Measurements from ENCODE around the gene CELA2B. TPM values are rescaled to one million over a fixed set of nuclear protein-coding genes. Genes with fewer than 3 reads are reported as not detected.
"Not testable (repeated sequence)": the region's sequence is repeated elsewhere in the genome, so short reads cannot be mapped to it uniquely, and the experiment has no call there.

The CELA2B gene
- total RNA-seq, 2 experiments from 2014 or later = not detected

DNA sequence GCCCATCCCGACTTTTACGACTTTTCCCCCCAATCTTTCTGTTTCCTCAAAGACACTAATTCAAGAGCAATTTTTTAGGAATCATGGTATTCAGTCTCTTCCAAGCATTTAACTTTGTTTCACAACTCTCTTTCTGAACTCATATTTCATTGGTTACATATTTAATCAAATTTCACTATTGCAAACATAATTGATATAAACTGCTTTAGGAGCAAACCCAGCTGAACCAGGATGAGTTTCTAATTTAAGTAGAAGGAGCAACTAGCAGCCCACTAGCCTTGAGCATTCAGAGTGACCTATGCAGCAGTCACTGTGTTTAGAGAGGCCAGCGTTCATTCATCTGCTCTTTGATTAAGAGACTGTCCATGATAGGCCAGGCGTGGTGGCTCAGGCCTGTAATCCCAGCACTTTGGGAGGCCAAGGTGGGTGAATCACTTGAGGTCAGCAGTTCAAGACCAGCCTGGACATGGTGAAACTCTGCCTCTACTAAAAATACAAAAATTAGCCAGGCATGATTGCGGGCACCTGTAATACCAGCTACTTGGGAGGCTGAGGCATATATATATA lies 1.8 kb downstream of the CELA2B start:
- CTCF ChIA-PET = no interaction called here
- no peaks in the 10 kb centered on the region for H3K27me3 Mint-ChIP-seq
- no peaks in the 10 kb centered on the region for H3K4me1 Mint-ChIP-seq (ENCODE audit: low read depth)
- POLR2A ChIA-PET = no interaction called here
- H3K27ac Mint-ChIP-seq = no peak overlapping the region
- no peak for TF ChIP-seq CTCF (IDR thresholded peaks at IDR 0.05)
- H3K9me3 Mint-ChIP-seq = no peaks in the 10 kb centered on the region
- no peaks in the 10 kb centered on the region for H3K36me3 Mint-ChIP-seq (ENCODE audit: low read depth)
- ATAC-seq = no peak
- intact Hi-C loops (cut with micrococcal nuclease) = no loop called here
- DNase-seq = no peak
- no peak overlapping the region for H3K4me3 Mint-ChIP-seq

- H3K4me3 Mint-ChIP-seq = no peak overlapping the region
- no peak for DNase-seq
- H3K9me3 Mint-ChIP-seq = no peaks in the 10 kb centered on the region
- intact Hi-C loops (cut with micrococcal nuclease) = no loop called here
- no peaks in the 10 kb centered on the region for H3K4me1 Mint-ChIP-seq (ENCODE audit: low read depth)
- POLR2A ChIA-PET = no interaction called here
- H3K27me3 Mint-ChIP-seq = no peaks in the 10 kb centered on the region
- H3K27ac Mint-ChIP-seq = no peak overlapping the region
- CTCF ChIA-PET = no interaction called here
- no peak for ATAC-seq
- H3K36me3 Mint-ChIP-seq (ENCODE audit: low read depth) = no peaks in the 10 kb centered on the region
- TF ChIP-seq CTCF (IDR thresholded peaks at IDR 0.05) = no peak
These were observed 3.9 kb downstream of the CELA2B start for GRCh38 chr1:15479654-15480347.

DNA sequence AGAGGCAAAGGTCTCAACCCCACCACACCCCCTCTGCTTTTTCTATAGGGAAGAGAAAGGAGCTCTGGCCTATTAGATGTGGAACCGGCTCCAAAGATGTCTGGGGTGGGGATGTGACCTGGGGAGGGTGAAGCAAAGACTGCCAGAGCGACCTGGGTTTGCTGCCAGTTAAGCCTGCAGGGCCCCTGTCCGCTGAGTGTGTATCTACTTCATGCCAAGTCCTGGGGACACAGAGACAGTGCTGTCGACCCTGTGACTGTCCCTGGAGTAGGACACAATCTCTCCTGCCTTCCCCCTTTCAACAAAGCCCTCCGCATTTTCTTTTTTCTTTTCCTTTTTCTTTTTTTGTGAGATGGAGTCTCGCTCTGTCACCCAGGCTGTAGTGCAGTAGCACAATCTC lies 6.6 kb downstream of the CELA2B start:
- H3K4me1 Mint-ChIP-seq (ENCODE audit: low read depth); intact Hi-C loops (cut with micrococcal nuclease); H3K36me3 Mint-ChIP-seq (ENCODE audit: low read depth); DNase-seq; H3K27ac Mint-ChIP-seq; CTCF ChIA-PET; POLR2A ChIA-PET; H3K9me3 Mint-ChIP-seq; H3K4me3 Mint-ChIP-seq; H3K27me3 Mint-ChIP-seq; ATAC-seq: not testable (repeated sequence)

GRCh38 chr1:15482983-15483543 lies 7.2 kb downstream of the CELA2B start:
- intact Hi-C loops (cut with micrococcal nuclease); H3K9me3 Mint-ChIP-seq; POLR2A ChIA-PET; H3K4me3 Mint-ChIP-seq; DNase-seq; H3K36me3 Mint-ChIP-seq (ENCODE audit: low read depth); H3K27me3 Mint-ChIP-seq; ATAC-seq; H3K27ac Mint-ChIP-seq; CTCF ChIA-PET; H3K4me1 Mint-ChIP-seq (ENCODE audit: low read depth): not testable (repeated sequence)

GRCh38 chr1:15483971-15484370 lies 8.1 kb downstream of the CELA2B start:
- ATAC-seq (no peak), DNase-seq (no peak)
- TF ChIP-seq CTCF (IDR thresholded peaks at IDR 0.05) = no peak
- peaks cover 2% of the 10 kb centered on the region for H3K36me3 Mint-ChIP-seq (ENCODE audit: low read depth)
- no peaks in the 10 kb centered on the region for H3K4me1 Mint-ChIP-seq (ENCODE audit: low read depth)
- H3K27ac Mint-ChIP-seq = no peak overlapping the region
- H3K27me3 Mint-ChIP-seq = no peaks in the 10 kb centered on the region
- intact Hi-C loops (cut with micrococcal nuclease) = no loop called here
- POLR2A ChIA-PET = no interaction called here
- H3K9me3 Mint-ChIP-seq = no peaks in the 10 kb centered on the region
- H3K4me3 Mint-ChIP-seq = no peak overlapping the region
- CTCF ChIA-PET = no interaction called here

DNA sequence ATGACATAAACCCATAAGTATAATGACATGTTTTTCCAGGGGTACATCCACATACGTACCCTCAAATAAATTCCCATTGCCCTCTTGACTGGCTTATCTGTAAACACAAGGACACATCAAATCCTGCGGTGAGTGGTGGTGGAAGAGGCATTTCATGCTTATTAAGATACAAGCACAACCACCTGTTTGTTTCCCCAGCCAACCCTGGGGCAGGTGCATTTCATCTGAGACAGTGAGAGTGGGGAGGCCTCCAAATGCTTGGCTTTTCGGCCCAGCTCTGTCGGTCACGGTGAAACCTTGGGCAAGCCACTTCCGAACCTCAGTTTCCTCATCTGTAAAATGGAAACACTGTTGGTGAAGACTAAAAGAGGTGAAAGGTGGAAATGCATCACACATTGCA lies 8.5 kb downstream of the CELA2B start:
- H3K27me3 Mint-ChIP-seq; POLR2A ChIA-PET; H3K4me1 Mint-ChIP-seq (ENCODE audit: low read depth); H3K4me3 Mint-ChIP-seq; H3K27ac Mint-ChIP-seq; ATAC-seq; CTCF ChIA-PET; DNase-seq; H3K9me3 Mint-ChIP-seq; H3K36me3 Mint-ChIP-seq (ENCODE audit: low read depth); intact Hi-C loops (cut with micrococcal nuclease): not testable (repeated sequence)
